ENCODE measurements around the gene KDM6B.

The KDM6B gene

GRCh38 chr17:7822126-7822525 lies 11.9 kb upstream of the KDM6B start:
- DNase-seq: no peak

DNA sequence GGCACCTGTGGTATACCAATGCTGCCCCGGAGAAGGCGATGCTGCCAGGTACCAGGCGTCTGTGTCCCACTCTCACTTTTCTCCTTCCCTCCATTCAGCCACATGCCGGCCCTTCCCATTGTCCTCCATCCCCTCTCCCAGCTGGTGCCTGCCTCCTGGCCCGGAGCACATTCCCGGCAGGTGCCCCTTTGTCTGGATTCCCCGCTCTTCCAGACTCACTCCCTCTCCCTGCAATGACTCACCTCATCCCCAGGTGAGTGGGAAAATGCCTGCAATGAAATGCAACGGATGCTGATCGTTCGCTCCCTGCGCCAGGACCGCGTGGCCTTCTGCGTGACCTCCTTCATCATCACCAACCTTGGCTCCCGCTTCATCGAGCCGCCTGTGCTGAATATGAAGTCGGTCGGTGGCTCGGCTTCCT lies 10.4 kb upstream of the KDM6B start:
- DNase-seq: no peak

DNA sequence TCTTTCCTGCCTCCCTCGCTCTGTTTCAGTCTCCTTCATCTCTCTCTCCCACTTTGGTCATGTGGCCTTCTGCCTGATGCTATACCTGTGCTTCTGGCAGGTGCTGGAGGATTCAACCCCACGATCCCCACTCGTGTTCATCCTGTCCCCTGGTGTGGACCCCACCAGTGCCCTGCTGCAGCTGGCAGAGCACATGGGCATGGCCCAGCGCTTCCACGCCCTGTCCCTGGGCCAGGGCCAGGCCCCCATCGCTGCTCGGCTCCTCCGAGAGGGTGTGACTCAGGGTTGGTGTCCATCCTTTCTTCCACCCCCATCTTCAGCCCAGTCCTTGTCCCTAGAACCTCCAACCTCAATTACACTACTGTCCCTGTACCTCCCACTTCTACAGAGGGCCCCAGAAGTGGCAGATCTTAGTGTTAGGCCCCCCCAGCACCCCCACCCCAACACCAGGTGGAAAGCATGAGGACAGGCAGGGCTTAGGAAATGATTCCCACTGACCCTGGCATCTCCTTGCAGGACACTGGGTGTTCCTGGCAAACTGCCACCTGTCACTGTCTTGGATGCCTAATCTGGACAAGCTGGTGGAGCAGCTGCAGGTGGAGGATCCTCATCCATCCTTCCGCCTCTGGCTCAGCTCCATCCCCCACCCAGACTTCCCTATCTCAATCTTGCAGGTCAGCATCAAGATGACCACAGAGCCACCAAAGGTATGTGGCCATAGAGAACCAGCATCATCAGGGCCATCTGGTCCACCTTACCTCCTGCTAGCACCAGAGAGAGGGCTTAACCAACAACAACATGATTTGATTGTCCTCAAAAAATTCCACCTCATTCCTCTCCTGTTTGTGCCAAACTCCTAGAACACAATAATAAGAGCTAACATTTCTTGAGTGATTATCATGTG lies 9.7 kb upstream of the KDM6B start:
- no peak for DNase-seq

DNA sequence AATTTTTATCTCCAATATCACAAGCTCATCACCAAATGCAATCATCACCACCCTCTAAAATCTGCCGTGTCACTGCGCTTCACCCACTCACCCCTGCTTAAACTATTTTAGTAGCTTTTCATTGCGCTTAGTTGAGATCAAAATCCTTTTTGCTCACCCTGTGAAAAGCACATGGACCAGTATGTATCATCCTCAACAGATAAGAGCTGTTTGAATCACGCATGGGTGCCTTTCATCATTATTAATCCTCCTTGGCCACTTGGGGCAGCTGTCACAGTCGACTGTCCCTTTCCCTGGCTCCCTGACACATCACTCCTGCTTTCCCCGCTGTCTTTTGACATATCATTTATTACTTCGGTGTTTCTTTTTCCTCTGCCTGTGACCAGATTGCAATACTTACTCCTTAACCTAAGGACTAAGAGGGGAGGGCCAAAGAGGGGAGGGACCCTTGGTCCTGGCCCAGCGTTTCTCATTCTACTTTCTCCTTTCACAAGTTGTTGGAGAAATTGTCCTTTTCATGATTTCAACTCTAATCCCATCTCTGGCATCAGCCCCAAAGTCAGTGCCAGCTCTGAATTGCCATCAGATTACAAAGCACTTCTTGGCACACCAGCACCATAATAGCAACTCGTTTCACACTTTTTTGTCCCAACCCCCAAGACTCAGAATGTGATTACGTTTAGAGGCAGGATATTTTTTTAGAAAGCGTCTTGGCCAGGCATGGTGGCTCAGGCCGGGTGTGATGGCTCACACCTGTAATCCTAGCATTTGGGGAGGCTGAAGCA lies 8.6 kb upstream of the KDM6B start:
- no peak for DNase-seq

GRCh38 chr17:7830616-7831015 lies 3.4 kb upstream of the KDM6B start:
- DNase-seq: no peak

DNA sequence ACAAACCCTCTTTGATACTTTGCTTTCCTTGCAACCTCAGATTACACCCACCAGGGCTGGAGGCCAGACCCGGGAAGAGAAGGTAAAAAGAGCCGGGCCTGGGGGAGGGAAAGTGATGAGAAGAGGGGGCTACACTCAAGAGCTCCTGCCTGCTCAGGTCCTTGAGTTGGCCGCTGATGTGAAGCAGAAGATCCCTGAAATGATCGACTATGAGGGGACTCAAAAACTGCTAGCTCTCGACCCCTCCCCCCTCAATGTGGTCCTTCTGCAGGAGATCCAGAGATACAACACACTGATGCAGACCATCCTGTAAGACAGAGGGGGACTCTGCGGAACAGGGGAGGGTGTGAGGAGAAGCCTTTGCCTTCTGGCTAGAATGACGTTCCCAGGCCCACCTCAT lies 2.8 kb upstream of the KDM6B start:
- DNase-seq: no peak

DNA sequence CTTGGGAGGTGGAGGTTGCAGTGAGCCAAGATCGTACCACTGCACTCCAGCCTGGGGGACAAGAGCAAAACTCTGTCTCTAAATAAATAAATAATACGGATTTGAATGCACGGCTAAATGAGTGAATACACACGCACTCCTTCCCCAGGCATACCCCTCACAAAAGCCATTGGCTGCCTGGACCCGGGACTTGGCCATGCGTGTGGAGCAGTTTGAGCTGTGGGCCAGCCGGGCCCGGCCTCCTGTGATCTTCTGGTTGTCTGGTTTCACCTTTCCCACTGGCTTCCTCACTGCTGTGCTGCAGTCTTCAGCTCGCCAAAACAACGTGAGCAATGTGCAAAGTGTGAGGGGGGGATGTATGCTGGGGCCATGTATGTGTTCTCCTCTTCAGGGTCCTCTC lies 1.6 kb upstream of the KDM6B start:
- DNase-seq: no peak

DNA sequence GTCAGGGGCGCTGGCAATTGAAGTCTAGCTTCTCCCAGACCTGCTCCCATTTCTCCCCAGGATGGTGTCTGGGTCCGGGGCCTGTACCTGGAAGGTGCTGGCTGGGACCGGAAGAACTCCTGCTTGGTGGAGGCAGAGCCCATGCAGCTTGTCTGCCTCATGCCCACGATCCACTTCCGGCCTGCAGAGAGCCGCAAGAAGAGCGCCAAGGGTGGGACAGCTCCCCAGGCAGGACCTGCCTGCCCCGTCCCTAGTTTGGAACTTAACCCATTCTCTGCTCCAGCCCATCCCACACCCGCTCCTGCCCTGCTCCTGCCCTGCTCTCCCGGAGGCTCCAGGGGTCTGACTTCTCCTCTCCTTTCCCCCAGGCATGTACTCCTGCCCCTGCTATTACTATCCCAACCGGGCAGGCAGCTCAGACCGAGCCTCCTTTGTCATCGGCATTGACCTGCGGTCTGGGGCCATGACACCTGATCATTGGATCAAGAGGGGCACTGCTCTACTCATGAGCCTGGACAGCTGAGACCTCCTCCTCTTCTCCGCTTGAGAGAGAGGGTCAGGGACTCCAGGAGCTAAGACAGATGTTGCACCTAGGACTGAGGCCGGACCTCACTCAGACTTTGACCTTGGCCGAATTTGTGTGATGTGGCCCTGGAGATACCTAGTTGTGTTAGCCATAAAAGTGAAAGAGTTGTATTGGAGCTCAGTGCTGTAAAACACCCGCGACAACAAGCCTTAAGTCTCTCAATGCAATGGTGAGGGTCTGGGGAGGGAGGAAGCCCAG lies 814 bp upstream of the KDM6B start:
- DNase-seq: no peak

- no peak for DNase-seq
Measured at GRCh38 chr17:7834542-7834956, 532 bp downstream of the KDM6B start.

DNA sequence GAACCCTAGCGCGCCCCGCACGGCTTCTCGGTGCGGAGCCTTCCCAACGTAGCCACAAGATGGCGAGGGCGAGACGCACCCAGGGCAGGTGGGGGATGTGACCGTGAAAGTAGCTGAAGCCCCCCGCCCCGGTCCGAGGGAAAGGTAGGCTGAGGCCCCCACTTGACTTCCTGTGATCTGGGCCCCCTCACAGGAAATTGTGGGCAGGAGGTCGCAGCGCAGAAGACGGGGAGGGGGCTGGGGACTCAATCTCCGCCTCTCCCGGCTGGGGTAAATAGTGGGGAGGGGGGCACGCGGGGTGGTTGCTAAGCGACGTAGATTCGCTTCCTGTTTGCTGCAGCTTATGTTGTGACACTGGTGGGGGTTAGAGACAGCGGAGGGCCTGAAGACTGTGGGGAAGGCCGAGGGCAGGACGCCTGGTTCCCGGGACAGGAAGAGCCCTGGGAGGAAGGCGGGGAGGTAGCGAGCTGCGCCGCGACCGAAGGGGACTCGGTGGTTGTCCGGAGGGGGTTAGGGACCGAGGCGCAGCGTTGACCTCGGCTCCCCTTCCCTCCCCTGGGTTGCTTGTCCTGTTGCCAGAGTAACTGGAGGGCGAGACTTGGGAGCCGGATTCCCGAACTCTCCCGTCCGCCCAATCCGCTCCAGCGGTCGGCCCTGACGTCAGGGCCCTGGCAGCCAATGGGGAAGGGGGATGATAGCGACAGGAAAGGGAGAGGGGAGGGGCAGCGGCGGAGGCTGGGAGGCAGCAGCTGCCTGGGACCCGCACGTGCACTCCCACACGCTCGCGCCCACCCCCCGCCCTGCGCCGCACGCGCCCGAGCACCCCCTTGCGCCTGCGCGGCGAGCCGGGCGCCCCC lies 1.2 kb downstream of the KDM6B start:
- DNase-seq: peak; percentile 93

DNA sequence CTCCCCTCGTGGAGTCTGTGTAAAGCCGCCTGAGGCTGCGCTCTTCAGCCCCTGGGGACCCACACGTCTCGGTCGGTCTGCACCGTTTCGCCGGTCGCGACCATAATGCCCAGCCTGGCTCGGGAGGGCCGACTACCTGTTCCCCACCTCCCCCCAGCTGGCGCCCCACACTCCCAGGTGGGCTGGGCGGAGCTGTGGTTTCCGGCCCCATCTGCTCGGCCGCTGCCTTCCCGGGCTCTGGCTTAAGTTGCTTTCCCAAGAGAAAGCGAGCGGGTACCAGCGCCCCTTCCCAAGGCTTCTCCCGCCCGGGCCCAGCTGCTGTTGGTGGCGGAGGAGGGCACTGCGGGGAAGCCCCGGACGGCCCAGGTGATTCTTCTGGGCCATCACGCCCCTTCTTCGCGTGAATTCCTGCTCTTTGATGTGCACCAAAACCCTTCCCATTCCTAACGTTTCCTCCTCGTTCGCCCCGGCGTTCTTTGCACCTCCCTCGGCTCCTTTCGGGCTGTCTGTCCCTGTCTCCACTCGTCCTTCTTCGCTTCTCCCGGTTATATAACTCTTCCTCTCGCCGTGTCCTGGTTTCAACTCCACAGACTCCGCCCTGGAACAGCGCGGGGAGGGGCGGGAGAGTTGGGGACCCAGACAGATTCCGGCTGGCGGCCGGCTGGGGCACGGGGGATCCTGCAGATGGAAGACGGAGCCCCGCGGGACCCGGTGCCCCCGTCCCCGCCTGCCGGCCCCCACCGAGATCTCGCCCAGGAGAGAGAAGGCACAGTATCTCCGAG lies 2.0 kb downstream of the KDM6B start:
- peak; percentile 56 for DNase-seq

DNA sequence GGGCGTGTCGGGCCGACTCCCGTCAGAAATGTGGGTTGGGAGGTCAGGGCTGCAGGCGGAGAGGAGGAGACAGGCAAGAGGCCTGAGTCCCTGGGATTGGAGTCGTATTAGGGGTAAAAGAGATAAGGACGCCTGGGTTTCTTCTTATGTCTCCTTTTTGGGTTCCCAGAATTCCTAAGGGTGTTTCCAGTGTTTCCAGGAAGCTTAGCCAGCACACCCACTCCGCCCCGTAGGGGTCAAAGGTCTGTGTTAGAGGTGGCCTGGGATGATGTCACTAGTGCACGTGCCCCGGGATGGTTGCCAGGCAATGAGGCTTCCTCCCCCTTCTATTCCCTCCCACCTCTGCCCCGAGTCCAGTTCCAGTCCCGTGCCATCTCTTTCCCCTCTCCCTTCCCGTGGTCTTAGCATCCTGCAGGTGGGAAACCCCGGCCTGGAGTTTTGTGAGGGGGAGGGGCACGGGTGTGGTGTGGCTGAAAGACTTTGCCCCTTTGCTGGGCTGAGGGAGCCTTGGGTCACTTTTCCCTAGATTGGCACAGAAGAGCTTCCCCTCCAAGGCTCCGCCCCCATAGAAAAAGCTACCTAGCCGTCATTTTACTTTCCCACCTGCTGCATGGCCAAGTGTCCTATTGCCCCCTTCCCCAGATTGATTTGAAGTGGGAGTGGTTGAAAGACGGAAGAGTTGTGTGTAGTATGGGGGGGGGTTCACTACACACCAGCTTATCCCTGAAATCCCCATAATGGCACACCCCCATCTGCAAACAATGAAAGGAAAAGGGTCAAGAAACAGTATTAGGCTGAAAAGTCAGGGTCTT lies 2.8 kb downstream of the KDM6B start:
- peak; percentile 81 for DNase-seq

DNA sequence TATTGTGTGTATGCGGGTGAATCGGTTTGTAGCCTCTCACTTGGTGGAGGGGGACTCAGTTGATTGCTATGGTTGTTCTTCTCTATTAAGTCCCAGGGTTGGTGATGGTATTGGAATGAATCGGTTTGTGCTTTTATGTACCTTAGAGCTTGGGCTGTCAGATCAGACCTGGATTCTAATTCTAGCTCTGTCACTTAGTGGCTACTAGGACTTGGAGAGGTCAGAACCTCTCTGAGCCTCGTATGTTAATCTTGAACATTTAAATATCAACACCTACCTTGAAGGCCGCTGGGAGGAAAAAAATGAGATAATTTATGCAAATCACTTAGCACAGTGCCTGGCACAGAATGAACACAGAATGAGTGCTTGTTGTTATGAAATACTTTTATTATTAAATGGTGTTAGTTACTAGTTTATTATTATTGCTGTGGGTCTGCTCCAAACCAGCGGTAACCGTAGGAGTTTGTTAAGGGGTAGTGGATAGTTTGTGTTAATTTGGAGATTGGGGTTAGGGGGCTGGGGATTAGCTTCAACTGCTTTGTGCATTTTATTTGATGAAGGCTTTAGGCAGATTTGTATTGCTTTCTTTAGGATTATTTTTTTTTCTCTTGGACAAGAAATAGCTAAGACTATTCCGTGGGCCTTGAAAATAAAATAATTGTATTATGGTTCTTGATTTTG lies 3.5 kb downstream of the KDM6B start:
- DNase-seq: no peak

- no peak for DNase-seq
Measured at GRCh38 chr17:7838090-7839075, 4.4 kb downstream of the KDM6B start.

DNA sequence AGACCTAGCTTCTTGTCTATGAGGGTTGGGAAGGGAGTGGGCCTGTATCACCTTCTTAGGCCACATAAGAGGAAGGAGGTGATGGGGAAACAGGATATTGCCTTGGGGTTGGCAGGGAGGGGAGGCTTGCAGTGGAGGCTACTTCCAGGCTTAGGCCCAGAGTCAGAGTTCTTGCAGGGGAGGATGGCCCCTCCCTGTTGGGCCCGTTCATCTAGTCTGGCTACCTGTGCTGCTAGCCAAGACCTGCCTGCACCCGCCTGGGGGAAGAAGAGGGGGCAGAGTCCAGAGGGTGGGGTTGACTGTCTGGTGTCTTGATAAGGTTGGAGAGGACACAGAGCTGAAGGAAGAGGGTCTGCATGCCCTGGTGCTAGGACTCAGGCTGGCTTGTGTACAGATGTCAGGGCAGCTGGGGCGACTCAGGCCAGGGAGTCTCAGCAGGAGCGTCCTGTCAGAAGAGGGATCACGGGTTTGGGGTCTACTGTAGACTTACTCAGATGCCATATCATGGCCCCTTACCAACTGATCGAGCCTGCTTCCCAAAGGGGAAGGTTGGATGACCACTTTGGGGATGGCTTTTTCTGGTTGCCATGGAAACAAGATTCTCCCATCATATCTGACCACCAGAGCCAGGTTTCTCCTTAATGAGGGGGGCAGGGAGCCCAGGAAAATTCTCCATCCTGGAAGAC lies 5.3 kb downstream of the KDM6B start:
- no peak for DNase-seq

GRCh38 chr17:7839876-7840261 lies 5.9 kb downstream of the KDM6B start:
- peak; percentile 45 for DNase-seq

- no peak for DNase-seq
Measured at GRCh38 chr17:7840441-7840840, 6.4 kb downstream of the KDM6B start.

GRCh38 chr17:7840875-7841274 lies 6.9 kb downstream of the KDM6B start:
- no peak for DNase-seq

Data from stimulated activated CD4-positive, alpha-beta T cell treated with anti-CD3 and anti-CD28 coated beads, Interleukin-1b, Interleukin-23, amount 100 ng/mL, for 48 hours (primary cell).